Adrenal gland (tissue), 12 donors: ENCODE results near the gene EIF3D. TPM values are rescaled to one million over a fixed set of nuclear protein-coding genes. Genes with fewer than 3 reads are reported as not detected.

Source experiments
- DNase-seq, 7 donors: peaks; one replicate each; pipeline ENCODE4 v3.0.0-alpha.2; 2019 to 2020
- H3K27ac ChIP-seq, 5 donors: fragments of 200-600 bp; sonication (generic) in 4 of 5; 1 replicate in 3 of 5; 2 replicates in 2 of 5; pipeline versions ENCODE4 v1.5.1 to v1.8.0; 2016 to 2020; ENCODE audit warnings: mild to moderate bottlenecking in 1 of 5
- H3K27me3 ChIP-seq: fragments of 200-600 bp; 2 replicates; pipeline ENCODE4 v1.8.0; 2021
- H3K36me3 ChIP-seq, 2 donors: fragments of 200-600 bp; replicated peaks in 1 of 2; 1 replicate in 1 of 2; 2 replicates in 1 of 2; pipeline versions ENCODE4 v1.5.1 to v1.8.0; 2018 to 2022
- H3K4me1 ChIP-seq, 2 donors: fragments of 200-600 bp; replicated peaks in 1 of 2; 1 replicate in 1 of 2; 2 replicates in 1 of 2; pipeline versions ENCODE4 v1.5.1 to v1.8.0; 2018 to 2021
- H3K4me3 ChIP-seq, 4 donors: fragments of 200-600 bp; sonication (generic) in 3 of 4; one replicate each; pipeline ENCODE4 v1.5.1; 2016 to 2018
- H3K9me3 ChIP-seq, 3 donors: fragments of 200-600 bp; sonication (generic) in 1 of 3; replicated peaks in 1 of 3; 1 replicate in 2 of 3; 2 replicates in 1 of 3; pipeline versions ENCODE4 v1.5.1 to v1.8.0; 2016 to 2021
- CTCF ChIP-seq, 6 experiments: fragments of 450-650 bp in 4 of 6; fragments of 200-600 bp in 2 of 6; sonication (generic) in 1 of 6; IDR thresholded peaks; 1 replicate in 5 of 6; 2 replicates in 1 of 6; pipeline versions ENCODE4 v1.5.1 to v1.8.0; 2016 to 2021; ENCODE audit warnings: antibody characterized with exemption in 6 of 6, mild to moderate bottlenecking in 2 of 6, moderate library complexity in 1 of 6
- POLR2A ChIP-seq, 2 donors: fragments of 450-650 bp; IDR thresholded peaks; one replicate each; pipeline ENCODE4 v1.6.1; 2017; ENCODE audit warnings: antibody characterized with exemption in 2 of 2, mild to moderate bottlenecking in 2 of 2, moderate library complexity in 1 of 2
- WGBS, 4 donors: extraction: QIAGEN DNeasy Blood & Tissue Kit in 2 of 4; methylation state at CpG; one replicate each; pipeline versions ENCODE4 v1.1.5 to v1.1.7; 2013 to 2017; 5-methylcytosine and 5-hydroxymethylcytosine counted together
- intact Hi-C, 2 donors: fragments of 100-400 bp; cut with DNase I; formaldehyde crosslinking; loops; one replicate each; pipeline versions ENCODE4 v1.14.1 to v1.15.0; 2022 to 2023
- polyA plus RNA-seq, 3 donors: library from polyadenylated mRNA; stranded (reverse); fragments of 200-250 nt in 2 of 3; fragments of 350-450 nt in 1 of 3; fragmentation: Illumina TruSeq in 1 of 3; extraction: RNeasy Lipid Tissue Mini Kit (QIAGEN cat#74804) in 1 of 3; gene quantifications; one replicate each; pipeline ENCODE4 v1.2.3, GENCODE V29; 2013 to 2014
- total RNA-seq, 9 donors: library from RNA; depleted of rRNA in 4 of 9; stranded (reverse); fragments of >200 nt in 4 of 9; fragments of 120-200 nt in 1 of 9; fragmentation: NEBNext Ultra II Directional in 1 of 9; extraction: Animal tissue kit (Norgen Biotek cat#: 25700) in 1 of 9; gene quantifications; one replicate each; pipeline versions ENCODE4 v1.1.0 to v1.2.4, GENCODE V29; 2013 to 2023
- donor health status: healthy with polysubstance abuse.
- donor health status: Bipolar disorder and iron deficiency.
- donor health status: DM: yes; HTN: yes; CAD: no.
- donor health status: DM: no; HTN: no; CAD: no.
- donor health status: DM: no; HTN: no; CAD: no.
- donor health status: DM: yes; HTN: yes; CAD: no.

Gene EIF3D
- total and polyA plus RNA-seq, 12 donors: 118 to 319 (median 174) TPM

GRCh38 chr22:36565159-36565507, 36.2 kb upstream of the EIF3D start:
- intact Hi-C loops: no loop called here
- no peaks in the 10 kb centered on the region for H3K27me3 ChIP-seq
- no peak for TF ChIP-seq POLR2A (IDR thresholded peaks at IDR 0.05)
- TF ChIP-seq CTCF (IDR thresholded peaks at IDR 0.05): no peak

GRCh38 chr22:36564422-36565158, 35.6 kb upstream of the EIF3D start:
- Histone ChIP-seq H3K27me3 (no peaks in the 10 kb centered on the region), H3K4me3 (no peak overlapping the region), H3K9me3 (no peaks in the 10 kb centered on the region), H3K27ac (no peak overlapping the region), H3K36me3 (no peaks in the 10 kb centered on the region), H3K4me1 (no peaks in the 10 kb centered on the region)
- intact Hi-C loops: no loop called here
- 69 to 79% (median 72%) methylated on average over 38 to 48 of the region's 48 CpGs for WGBS, 4 donors
- TF ChIP-seq POLR2A (IDR thresholded peaks at IDR 0.05) (no peak), CTCF (IDR thresholded peaks at IDR 0.05) (no peak)
- no peak for DNase-seq

More at GRCh38 chr22:36565159-36565507, 36.2 kb upstream of the EIF3D start:
- Histone ChIP-seq H3K36me3 (no peaks in the 10 kb centered on the region), H3K4me1 (no peaks in the 10 kb centered on the region), H3K27ac (no peak overlapping the region), H3K9me3 (no peaks in the 10 kb centered on the region), H3K4me3 (no peak overlapping the region)
- WGBS, 4 donors: 78 to 93% (median 88%) methylated on average over 5 of the region's 5 CpGs
- no peak for DNase-seq

GRCh38 chr22:36563898-36564297, 34.9 kb upstream of the EIF3D start:
- TF ChIP-seq CTCF (IDR thresholded peaks at IDR 0.05): no peak
- TF ChIP-seq POLR2A (IDR thresholded peaks at IDR 0.05): no peak
- Histone ChIP-seq H3K27me3 (no peaks in the 10 kb centered on the region), H3K4me3 (no peak overlapping the region), H3K36me3 (no peaks in the 10 kb centered on the region), H3K4me1 (no peaks in the 10 kb centered on the region), H3K27ac (no peak overlapping the region), H3K9me3 (no peaks in the 10 kb centered on the region)
- 32 to 39% (median 37%) methylated on average over 5 of the region's 5 CpGs for WGBS, 4 donors
- intact Hi-C loops: no loop called here
- no peak for DNase-seq

DNA sequence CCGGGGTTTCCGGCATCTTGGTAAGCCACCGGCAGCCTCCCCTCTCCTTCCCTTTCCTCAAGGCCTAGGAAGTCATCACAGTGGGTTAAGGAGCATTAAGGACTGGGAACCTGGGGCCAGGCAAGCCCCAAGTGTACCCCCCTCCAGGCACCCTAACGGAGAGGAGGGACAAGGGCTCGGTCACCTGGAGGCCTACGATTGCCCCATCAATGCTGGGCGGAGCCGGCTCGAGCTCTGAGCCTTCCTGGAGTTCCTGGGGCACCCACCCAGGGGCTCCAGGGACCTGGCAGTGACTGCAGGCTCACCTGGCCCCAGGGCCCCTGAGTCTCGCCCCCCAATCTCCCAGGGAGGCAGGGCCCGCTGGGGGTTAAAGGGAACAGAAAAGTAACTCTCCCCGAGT, 34.5 kb upstream of the EIF3D start:
- H3K27me3 ChIP-seq: no peaks in the 10 kb centered on the region
- no peaks in the 10 kb centered on the region for H3K36me3 ChIP-seq
- H3K4me1 ChIP-seq: no peaks in the 10 kb centered on the region
- DNase-seq: no peak
- 56 to 64% (median 63%) methylated on average over 5 to 12 of the region's 12 CpGs for WGBS, 4 donors
- intact Hi-C loops: no loop called here
- no peak overlapping the region for H3K27ac ChIP-seq
- H3K4me3 ChIP-seq: no peak overlapping the region
- no peak for TF ChIP-seq CTCF (IDR thresholded peaks at IDR 0.05)
- TF ChIP-seq POLR2A (IDR thresholded peaks at IDR 0.05): no peak
- no peaks in the 10 kb centered on the region for H3K9me3 ChIP-seq
